ENCODE results near the gene NUTF2. TPM values are rescaled to one million over a fixed set of nuclear protein-coding genes. Genes with fewer than 3 reads are reported as not detected.

Gene NUTF2
- total and polyA plus RNA-seq, 2 donors (not counting 1 experiment from before 2014, with no cell fraction given): 50.1 to 87.3 TPM

DNA sequence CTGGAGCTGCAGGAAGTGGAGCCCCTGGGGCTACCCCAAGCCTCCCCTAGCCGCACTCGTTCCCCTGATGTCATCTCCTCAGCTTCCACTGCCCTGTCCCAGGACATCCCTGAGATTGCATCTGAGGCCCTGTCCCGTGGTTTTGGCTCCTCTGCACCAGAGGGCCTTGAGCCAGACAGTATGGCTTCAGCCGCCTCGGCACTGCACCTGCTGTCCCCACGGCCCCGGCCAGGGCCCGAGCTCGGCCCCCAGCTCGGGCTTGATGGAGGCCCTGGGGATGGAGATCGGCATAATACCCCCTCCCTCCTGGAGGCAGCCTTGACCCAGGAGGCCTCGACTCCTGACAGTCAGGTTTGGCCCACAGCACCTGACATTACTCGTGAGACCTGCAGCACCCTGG, 33.9 kb downstream of the NUTF2 start:
- no peak overlapping the region for H3K4me3 ChIP-seq (ENCODE audit: control extremely low read depth in 1 of 5, extremely low read depth in 1 of 5, insufficient read depth in 1 of 5, low read depth in 2 of 5, low read length in 4 of 5)

DNA sequence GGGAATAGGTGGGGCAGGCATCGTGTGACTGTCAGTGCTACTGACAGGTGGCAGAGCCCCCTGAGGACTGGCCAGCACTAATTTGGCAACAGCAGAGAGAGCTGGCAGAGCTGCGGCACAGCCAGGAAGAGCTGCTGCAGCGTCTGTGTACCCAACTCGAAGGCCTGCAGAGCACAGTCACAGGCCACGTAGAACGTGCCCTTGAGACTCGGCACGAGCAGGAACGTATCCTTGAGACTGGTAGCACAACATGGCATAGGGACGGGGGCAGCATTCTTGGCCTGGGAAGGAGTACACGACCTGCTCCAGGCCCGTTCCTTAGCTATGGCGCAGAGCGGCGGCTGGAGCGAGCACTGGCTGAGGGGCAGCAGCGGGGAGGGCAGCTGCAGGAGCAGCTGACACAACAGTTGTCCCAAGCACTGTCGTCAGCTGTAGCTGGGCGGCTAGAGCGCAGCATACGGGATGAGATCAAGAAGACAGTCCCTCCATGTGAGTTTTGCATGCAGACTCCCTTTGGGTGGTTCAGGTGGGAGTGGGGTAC, 35.0 kb downstream of the NUTF2 start:
- Histone ChIP-seq H3K4me1 (ENCODE audit: control insufficient read depth in 2 of 2, insufficient read depth in 2 of 2, low read length in 2 of 2) (no peaks in the 10 kb centered on the region), H3K79me2 (ENCODE audit: control insufficient read depth, insufficient read depth, low read length) (peaks cover 6% of the 10 kb centered on the region), H3K27ac (ENCODE audit: low read length in 2 of 2) (no peak overlapping the region), H3K36me3 (replicated peaks in 1 of 2; ENCODE audit: control extremely low read depth in 1 of 2, control insufficient read depth in 1 of 2, extremely low read depth in 1 of 2, insufficient read depth in 2 of 2, low read length in 1 of 2) (peaks cover 0 to 88% of the 10 kb centered on the region in 2 experiments), H2AFZ (ENCODE audit: insufficient read depth, low read depth, low read length, poor library complexity, severe bottlenecking) (no peak overlapping the region), H3K9ac (ENCODE audit: low read length) (no peak overlapping the region), H4K20me1 (ENCODE audit: control insufficient read depth, insufficient read depth, low read length, poor library complexity, severe bottlenecking) (peaks cover under 1% of the 10 kb centered on the region), H3K4me2 (replicated peaks; ENCODE audit: low read depth, low read length, poor library complexity, severe bottlenecking) (no peak overlapping the region), H3K27me3 (replicated peaks in 1 of 4; ENCODE audit: control extremely low read depth in 1 of 4, control insufficient read depth in 3 of 4, insufficient read depth in 4 of 4, low read length in 3 of 4) (no peaks in the 10 kb centered on the region), H3K9me3 (ENCODE audit: control extremely low read depth in 1 of 3, control insufficient read depth in 2 of 3, insufficient read depth in 1 of 3, low read length in 2 of 3) (no peaks in the 10 kb centered on the region), H3K4me3 (ENCODE audit: control extremely low read depth in 1 of 5, extremely low read depth in 1 of 5, insufficient read depth in 1 of 5, low read depth in 2 of 5, low read length in 4 of 5) (no peak overlapping the region)
- CTCF ChIA-PET: interaction anchor here (0.5 to 9.3 kb wide), 16 partner anchors 12 to 346 kb away, joined by 3 to 151 read pairs (median 4); no protein-coding TSS in a partner anchor
- intact Hi-C loops (cut with micrococcal nuclease): no loop called here
- TF ChIP-seq, protein P1, sequence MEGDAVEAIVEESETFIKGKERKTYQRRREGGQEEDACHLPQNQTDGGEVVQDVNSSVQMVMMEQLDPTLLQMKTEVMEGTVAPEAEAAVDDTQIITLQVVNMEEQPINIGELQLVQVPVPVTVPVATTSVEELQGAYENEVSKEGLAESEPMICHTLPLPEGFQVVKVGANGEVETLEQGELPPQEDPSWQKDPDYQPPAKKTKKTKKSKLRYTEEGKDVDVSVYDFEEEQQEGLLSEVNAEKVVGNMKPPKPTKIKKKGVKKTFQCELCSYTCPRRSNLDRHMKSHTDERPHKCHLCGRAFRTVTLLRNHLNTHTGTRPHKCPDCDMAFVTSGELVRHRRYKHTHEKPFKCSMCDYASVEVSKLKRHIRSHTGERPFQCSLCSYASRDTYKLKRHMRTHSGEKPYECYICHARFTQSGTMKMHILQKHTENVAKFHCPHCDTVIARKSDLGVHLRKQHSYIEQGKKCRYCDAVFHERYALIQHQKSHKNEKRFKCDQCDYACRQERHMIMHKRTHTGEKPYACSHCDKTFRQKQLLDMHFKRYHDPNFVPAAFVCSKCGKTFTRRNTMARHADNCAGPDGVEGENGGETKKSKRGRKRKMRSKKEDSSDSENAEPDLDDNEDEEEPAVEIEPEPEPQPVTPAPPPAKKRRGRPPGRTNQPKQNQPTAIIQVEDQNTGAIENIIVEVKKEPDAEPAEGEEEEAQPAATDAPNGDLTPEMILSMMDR (IDR thresholded peaks at IDR 0.05): no peak
- TF ChIP-seq EZH2 (IDR thresholded peaks at IDR 0.05; ENCODE audit: borderline replicate concordance, insufficient read depth, low read depth, low read length, poor library complexity, severe bottlenecking): no peak
- Mint-ChIP-seq H3K4me1 (no peaks in the 10 kb centered on the region), H3K27ac (no peak overlapping the region), H3K4me3 (no peak overlapping the region), H3K27me3 (no peaks in the 10 kb centered on the region), H3K9me3 (ENCODE audit: insufficient read depth) (no peaks in the 10 kb centered on the region)
- WGBS (ENCODE audit: insufficient coverage): 96% methylated on average over 19 of the region's 21 CpGs
- POLR2A ChIA-PET: interaction anchor here (0.5 kb wide), 1 partner anchor 15 kb away, joined by 3 read pairs; no protein-coding TSS in a partner anchor
- ATAC-seq (ENCODE audit: low read depth) (no peak), DNase-seq (no peak)

More for the DNA sequence above, 33.9 kb downstream of the NUTF2 start:
- H2AFZ ChIP-seq (ENCODE audit: insufficient read depth, low read depth, low read length, poor library complexity, severe bottlenecking): no peak overlapping the region
- H3K9ac ChIP-seq (ENCODE audit: low read length): no peak overlapping the region
- no peak overlapping the region for H3K27ac Mint-ChIP-seq
- H3K79me2 ChIP-seq (ENCODE audit: control insufficient read depth, insufficient read depth, low read length): peaks cover 16% of the 10 kb centered on the region
- intact Hi-C loops (cut with micrococcal nuclease): no loop called here
- H3K4me2 ChIP-seq (replicated peaks; ENCODE audit: low read depth, low read length, poor library complexity, severe bottlenecking): no peak overlapping the region
- ATAC-seq (ENCODE audit: low read depth) (no peak), DNase-seq (no peak)
- POLR2A ChIA-PET: no interaction called here
- no peak overlapping the region for H3K27ac ChIP-seq (ENCODE audit: low read length in 2 of 2)
- no peak for TF ChIP-seq EZH2 (IDR thresholded peaks at IDR 0.05; ENCODE audit: borderline replicate concordance, insufficient read depth, low read depth, low read length, poor library complexity, severe bottlenecking)
- TF ChIP-seq, protein P1 (IDR thresholded peaks at IDR 0.05): no peak
- CTCF ChIA-PET: interaction anchor here (1.1 to 9.3 kb wide), 4 partner anchors 9 to 185 kb away, joined by 3 to 151 read pairs (median 4); no protein-coding TSS in a partner anchor
- peaks cover 0 to 89% of the 10 kb centered on the region in 2 experiments for H3K36me3 ChIP-seq (replicated peaks in 1 of 2; ENCODE audit: control extremely low read depth in 1 of 2, control insufficient read depth in 1 of 2, extremely low read depth in 1 of 2, insufficient read depth in 2 of 2, low read length in 1 of 2)
- H3K9me3 Mint-ChIP-seq (ENCODE audit: insufficient read depth): no peaks in the 10 kb centered on the region
- H3K9me3 ChIP-seq (ENCODE audit: control extremely low read depth in 1 of 3, control insufficient read depth in 2 of 3, insufficient read depth in 1 of 3, low read length in 2 of 3): no peaks in the 10 kb centered on the region
- 90% methylated on average over 11 of the region's 13 CpGs for WGBS (ENCODE audit: insufficient coverage)
- peaks cover 11% of the 10 kb centered on the region for H4K20me1 ChIP-seq (ENCODE audit: control insufficient read depth, insufficient read depth, low read length, poor library complexity, severe bottlenecking)
- peaks cover 3% of the 10 kb centered on the region for H3K4me1 Mint-ChIP-seq
- no peaks in the 10 kb centered on the region for H3K27me3 Mint-ChIP-seq
- H3K27me3 ChIP-seq (replicated peaks in 1 of 4; ENCODE audit: control extremely low read depth in 1 of 4, control insufficient read depth in 3 of 4, insufficient read depth in 4 of 4, low read length in 3 of 4): no peaks in the 10 kb centered on the region
- no peak overlapping the region for H3K4me3 Mint-ChIP-seq
- H3K4me1 ChIP-seq (ENCODE audit: control insufficient read depth in 2 of 2, insufficient read depth in 2 of 2, low read length in 2 of 2): no peaks in the 10 kb centered on the region
